Retinal pigment epithelial cell (primary cell): ENCODE measurements around the gene LRCH1.
A peak's percentile ranks its signal among the peaks of the same experiment; 100 is the strongest.

ENCODE experiments used
- DNase-seq: peaks from one replicate; pipeline ENCODE4 v3.0.0-alpha.2; 2010; ENCODE audit warnings: low read depth
- H3K4me3 ChIP-seq: 2 replicates; pipeline ENCODE4 v1.5.1; 2011; ENCODE audit warnings: mild to moderate bottlenecking, low read length, control low read depth, moderate library complexity
- TF ChIP-seq, protein P1 (sequence below): conservative IDR thresholded peaks from 2 replicates; pipeline ENCODE4 v1.5.1; 2011; ENCODE audit warnings: low read depth, low read length, control low read depth, inconsistent platforms

The LRCH1 gene

DNA sequence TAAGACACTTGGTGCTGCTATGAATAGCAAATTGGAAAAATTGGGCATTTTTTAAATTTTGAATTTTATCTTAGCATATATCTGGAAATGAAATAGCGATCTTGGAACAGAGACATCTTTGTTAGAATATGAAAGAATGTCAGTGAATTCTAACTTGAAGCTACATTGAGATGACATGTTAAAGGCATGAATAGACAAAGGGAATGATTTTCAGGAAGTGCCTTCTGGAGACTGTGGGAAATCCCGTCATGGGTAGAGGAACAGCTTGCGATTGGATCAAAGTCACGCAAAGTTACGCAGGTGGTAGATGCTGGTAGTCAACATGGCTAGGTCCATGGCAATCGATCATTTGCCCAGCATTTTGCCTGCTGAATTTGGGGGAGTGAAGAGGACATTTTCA, 43.5 kb downstream of the LRCH1 start:
- H3K4me3 ChIP-seq = no peak overlapping the region
- DNase-seq = no peak
- TF ChIP-seq, protein P1, sequence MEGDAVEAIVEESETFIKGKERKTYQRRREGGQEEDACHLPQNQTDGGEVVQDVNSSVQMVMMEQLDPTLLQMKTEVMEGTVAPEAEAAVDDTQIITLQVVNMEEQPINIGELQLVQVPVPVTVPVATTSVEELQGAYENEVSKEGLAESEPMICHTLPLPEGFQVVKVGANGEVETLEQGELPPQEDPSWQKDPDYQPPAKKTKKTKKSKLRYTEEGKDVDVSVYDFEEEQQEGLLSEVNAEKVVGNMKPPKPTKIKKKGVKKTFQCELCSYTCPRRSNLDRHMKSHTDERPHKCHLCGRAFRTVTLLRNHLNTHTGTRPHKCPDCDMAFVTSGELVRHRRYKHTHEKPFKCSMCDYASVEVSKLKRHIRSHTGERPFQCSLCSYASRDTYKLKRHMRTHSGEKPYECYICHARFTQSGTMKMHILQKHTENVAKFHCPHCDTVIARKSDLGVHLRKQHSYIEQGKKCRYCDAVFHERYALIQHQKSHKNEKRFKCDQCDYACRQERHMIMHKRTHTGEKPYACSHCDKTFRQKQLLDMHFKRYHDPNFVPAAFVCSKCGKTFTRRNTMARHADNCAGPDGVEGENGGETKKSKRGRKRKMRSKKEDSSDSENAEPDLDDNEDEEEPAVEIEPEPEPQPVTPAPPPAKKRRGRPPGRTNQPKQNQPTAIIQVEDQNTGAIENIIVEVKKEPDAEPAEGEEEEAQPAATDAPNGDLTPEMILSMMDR = no peak

DNA sequence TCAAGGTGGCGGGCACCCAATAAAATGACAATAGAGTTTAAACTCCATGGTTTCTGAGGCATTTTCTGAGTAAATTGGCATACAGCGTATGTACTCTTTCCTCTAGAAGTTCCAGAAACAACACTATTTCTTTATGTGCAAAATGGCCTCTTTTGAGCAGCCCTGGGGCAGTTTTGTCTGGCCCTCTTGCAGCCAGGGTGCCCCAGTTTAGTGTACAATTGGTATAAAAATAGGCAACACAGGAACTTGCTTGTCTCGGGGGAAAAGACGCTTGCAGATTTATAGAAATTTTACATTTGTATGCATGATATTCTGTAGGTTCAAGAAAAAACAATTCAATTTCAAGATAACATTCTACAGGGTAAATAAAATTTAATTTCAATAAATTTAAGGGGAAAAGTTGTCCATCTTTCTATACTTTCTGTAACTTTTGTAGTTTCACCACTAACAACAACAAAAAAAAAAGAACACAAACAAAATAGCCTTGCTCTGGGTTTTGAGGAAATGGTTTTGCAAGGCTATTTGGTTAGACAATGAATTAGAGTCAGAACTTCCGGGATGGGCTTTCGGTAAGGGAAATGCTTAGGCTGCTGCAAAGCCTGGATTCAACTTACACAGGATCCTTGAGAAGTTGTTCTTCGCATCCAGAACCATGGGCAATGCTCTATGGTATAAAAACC, 45.3 kb downstream of the LRCH1 start:
- TF ChIP-seq, protein P1 = no peak
- H3K4me3 ChIP-seq = no peak overlapping the region
- DNase-seq = no peak

DNA sequence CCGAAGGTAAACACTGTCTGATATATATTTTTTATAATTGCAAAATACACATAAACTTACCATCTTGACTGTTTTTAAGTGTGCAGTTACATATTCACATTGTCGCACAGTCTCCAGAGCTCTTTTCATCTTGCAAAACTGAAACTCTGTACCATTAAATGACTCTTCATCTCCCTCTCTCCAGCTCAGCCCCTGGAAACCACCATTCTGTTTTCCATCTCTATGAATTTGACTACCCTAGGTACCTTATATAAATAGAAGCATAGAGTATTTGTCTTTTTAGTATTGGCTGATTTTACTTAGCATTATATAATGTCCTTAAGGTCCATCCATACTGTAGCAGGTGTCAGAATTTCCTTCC, 45.8 kb downstream of the LRCH1 start:
- TF ChIP-seq, protein P1 = no peak
- no peak overlapping the region for H3K4me3 ChIP-seq
- no peak for DNase-seq

DNA sequence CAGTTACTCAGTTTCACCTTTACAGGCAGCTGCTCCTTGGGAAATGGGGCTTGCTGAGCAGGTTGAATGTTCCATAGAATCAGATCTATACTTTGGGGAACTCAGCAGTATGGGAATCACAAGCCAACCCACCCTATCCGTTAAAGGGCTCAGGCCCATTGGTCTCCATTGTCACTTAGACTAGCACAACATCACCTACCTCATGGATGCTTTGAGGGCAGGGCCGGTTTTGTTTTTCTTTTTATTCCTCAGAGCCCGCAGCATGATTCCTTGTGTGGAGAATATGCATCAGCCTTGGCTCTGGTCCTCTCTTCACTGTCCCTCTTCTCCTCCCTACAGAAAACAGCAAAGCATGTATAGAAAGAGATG, 48.0 kb downstream of the LRCH1 start:
- DNase-seq = no peak
- H3K4me3 ChIP-seq = no peak overlapping the region
- TF ChIP-seq, protein P1 = no peak

DNA sequence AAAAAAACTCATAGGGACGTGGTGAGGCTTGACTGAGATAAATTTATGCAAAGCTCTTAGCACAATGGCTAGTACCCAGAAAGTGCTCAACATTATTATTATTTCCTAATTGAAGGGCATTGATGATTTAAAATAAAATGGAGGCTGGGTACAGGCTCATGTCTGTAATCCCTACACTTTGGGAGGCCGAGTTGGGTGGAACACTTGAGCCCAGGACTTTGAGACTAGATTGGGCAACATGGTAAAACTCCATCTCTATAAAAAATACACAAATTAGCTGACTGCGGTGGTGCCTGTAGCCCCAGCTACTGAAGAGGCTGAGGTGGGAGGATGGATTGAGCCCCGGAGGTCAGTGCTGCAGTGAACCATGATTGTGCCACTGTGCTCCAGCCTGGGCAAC, 49.6 kb downstream of the LRCH1 start:
- H3K4me3 ChIP-seq = no peak overlapping the region
- TF ChIP-seq, protein P1 = no peak
- no peak for DNase-seq

DNA sequence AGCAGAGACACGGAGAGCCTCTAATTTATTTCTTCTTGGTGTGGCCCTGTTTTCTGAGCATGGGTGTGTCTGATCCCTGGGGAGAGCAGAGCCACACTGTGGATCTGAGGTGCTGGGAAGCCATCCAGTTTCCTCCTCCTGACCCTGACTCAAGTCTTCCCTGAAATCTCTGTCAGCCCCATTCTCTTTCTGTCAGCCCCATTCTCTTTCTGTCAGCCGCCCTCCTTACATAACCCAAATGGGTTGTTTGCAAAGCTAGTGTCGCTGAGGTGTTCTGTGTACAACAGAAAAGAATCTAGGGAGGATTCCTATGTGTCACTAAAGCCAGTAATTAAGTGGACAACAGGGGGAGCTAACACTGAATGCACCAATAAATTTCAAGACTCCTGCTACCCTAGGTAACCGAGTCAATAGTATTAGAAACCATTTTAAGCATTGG, 50.2 kb downstream of the LRCH1 start:
- TF ChIP-seq, protein P1 = peak; percentile 36
- no peak overlapping the region for H3K4me3 ChIP-seq
- no peak for DNase-seq

DNA sequence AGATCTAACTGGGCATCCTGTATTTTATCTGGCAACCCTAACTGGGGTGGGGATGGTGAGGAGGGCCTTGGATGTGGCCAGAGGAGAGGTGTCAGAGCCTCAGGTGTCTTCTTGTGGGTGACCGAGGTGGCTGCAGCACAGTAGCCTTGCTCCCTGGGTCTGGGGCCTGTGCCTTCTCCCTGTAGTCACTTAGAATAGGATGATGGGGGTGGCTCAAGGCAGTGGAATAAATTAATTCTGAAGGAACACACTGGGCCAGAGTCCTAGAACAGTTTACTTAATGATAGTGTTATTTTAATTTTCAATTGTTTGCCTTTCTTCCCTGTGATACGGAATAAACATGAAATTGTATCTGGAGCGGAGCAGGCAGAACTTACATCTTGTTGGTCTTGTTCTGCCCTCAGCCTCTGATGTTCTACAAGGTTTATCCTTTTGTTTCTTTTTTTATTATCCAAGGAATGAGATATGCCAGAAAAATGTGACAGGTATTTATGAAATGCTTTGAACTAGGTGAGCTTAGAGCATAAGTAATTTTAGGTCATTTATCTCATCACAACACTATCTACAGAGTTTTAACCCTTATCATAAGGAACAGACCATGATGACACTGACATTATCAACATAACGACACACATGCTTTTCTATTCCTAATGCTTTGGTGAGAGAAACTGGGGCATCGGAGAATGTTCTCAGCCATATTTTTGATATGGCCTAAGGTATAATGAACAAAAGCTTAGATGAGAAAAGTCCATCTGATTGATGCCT, 51.4 kb downstream of the LRCH1 start:
- H3K4me3 ChIP-seq = no peak overlapping the region
- TF ChIP-seq, protein P1 = no peak
- DNase-seq = no peak
